Measurements from ENCODE around the gene HSBP1. TPM values are rescaled to one million over a fixed set of nuclear protein-coding genes. Genes with fewer than 3 reads are reported as not detected.

The HSBP1 gene
- total and polyA plus RNA-seq, 2 of the 8 experiments (the other 6 are each of a cell fraction or from before 2014, with no cell fraction given) = 78.4 to 219 TPM

- peaks cover 6 to 26% (median 10%) of the 10 kb centered on the region in 4 experiments for H3K4me1 ChIP-seq (replicated peaks in 1 of 4; ENCODE audit: control insufficient read depth in 3 of 4, insufficient read depth in 4 of 4, low read length in 3 of 4)
- H4K5ac ChIP-seq (ENCODE audit: insufficient read length, low read depth, low read length) = no peak overlapping the region
- H3K9ac ChIP-seq (replicated peaks in 1 of 4; ENCODE audit: extremely low read depth in 1 of 4, low read depth in 3 of 4, low read length in 3 of 4) = no peak overlapping the region
- H2BK20ac ChIP-seq (ENCODE audit: low read length) = peak overlapping the region; percentile 35; the same call in 1 of the 2 replicates
- H2BK15ac ChIP-seq (ENCODE audit: low read length) = 0 out of 2 replicates have a peak overlapping the region, but pooled peaks have one; percentile 5
- H2BK5ac ChIP-seq (ENCODE audit: low read depth, low read length) = no peak overlapping the region
- H3K79me1 ChIP-seq (ENCODE audit: low read depth, low read length) = no peaks in the 10 kb centered on the region
- H3K14ac ChIP-seq (ENCODE audit: insufficient read length) = no peak overlapping the region
- TF ChIP-seq GABPA (IDR thresholded peaks at IDR 0.05; ENCODE audit: borderline replicate concordance, insufficient read depth, low read length) = no peak
- TF ChIP-seq CBX5 (IDR thresholded peaks at IDR 0.05; ENCODE audit: low read depth, low read length) = no peak
- no peak for TF ChIP-seq KDM4A (IDR thresholded peaks at IDR 0.05; ENCODE audit: low read depth, low read length, severe bottlenecking)
- TF ChIP-seq POLR2AphosphoS5 (IDR thresholded peaks at IDR 0.05; ENCODE audit: low read depth, low read length) = no peak
- no peak for TF ChIP-seq BCL11A (IDR thresholded peaks at IDR 0.05; ENCODE audit: low read depth in 2 of 2, low read length in 2 of 2)
- no peak for TF ChIP-seq EZH2 (IDR thresholded peaks at IDR 0.05; ENCODE audit: low read depth, low read length, severe bottlenecking)
- TF ChIP-seq SAP30 (IDR thresholded peaks at IDR 0.05; ENCODE audit: insufficient read depth, insufficient replicate concordance, low read length) = no peak
- TF ChIP-seq RXRA (IDR thresholded peaks at IDR 0.05; ENCODE audit: insufficient read depth, low read depth, low read length) = no peak
- no peak for TF ChIP-seq RBBP5 (IDR thresholded peaks at IDR 0.05; ENCODE audit: borderline replicate concordance, low read depth, low read length)
- no peak for TF ChIP-seq EP300 (IDR thresholded peaks at IDR 0.05; ENCODE audit: borderline replicate concordance in 1 of 2, low read depth in 2 of 2, low read length in 2 of 2)
- TF ChIP-seq TAF1 (IDR thresholded peaks at IDR 0.05; ENCODE audit: low read depth, low read length) = no peak
- H3K4me2 ChIP-seq (ENCODE audit: insufficient read depth in 1 of 2, low read depth in 2 of 2, low read length in 2 of 2) = no peak overlapping the region
- ChIA-PET POLR2A (ENCODE audit: partially characterized antibody) (interaction anchor here (5.8 kb wide), 1 partner anchor 8 kb away, joined by 54 read pairs; no protein-coding TSS in a partner anchor), CTCF (ENCODE audit: partially characterized antibody) (interaction anchor here (1.4 to 1.5 kb wide), 2 partner anchors 9 to 17 kb away, joined by 4 read pairs; no protein-coding TSS in a partner anchor)
- no peak overlapping the region for H4K91ac ChIP-seq (replicated peaks; ENCODE audit: insufficient read length, low read length)
- FAIRE-seq (no peak), DNase-seq (ENCODE audit: low read depth in 1 of 2, low spot score in 2 of 2) (no peak)
- H3K23ac ChIP-seq (ENCODE audit: insufficient read length) = no peak overlapping the region
- no peak overlapping the region for H2AFZ ChIP-seq (ENCODE audit: low read length)
- no peaks in the 10 kb centered on the region for H3K23me2 ChIP-seq (ENCODE audit: low read depth, low read length)
- WGBS, 2 experiments (ENCODE audit: extremely low coverage in 1 of 2, insufficient coverage in 1 of 2, insufficient read length in 1 of 2, insufficient replicate concordance in 2 of 2, low coverage in 1 of 2, low lambda C conversion rate in 2 of 2, missing lambda C conversion rate in 1 of 2) = 81% methylated on average over 2 of the region's 2 CpGs; no CpG with 5 or more reads in 1 of the 2 experiments
- no peak overlapping the region for H3K56ac ChIP-seq (replicated peaks; ENCODE audit: insufficient read length, low read depth, low read length)
- H2AK5ac ChIP-seq (ENCODE audit: low read depth, low read length) = peak overlapping the region; percentile 87
- H3K79me2 ChIP-seq (ENCODE audit: control insufficient read depth in 1 of 2, insufficient read depth in 2 of 2, low read length in 2 of 2) = no peaks in the 10 kb centered on the region
- H3K4ac ChIP-seq (replicated peaks; ENCODE audit: insufficient read length, low read depth, low read length) = no peak overlapping the region
- H3K36me3 ChIP-seq (ENCODE audit: control insufficient read depth in 2 of 4, insufficient read depth in 4 of 4, low read length in 3 of 4) = no peaks in the 10 kb centered on the region
- H3K27me3 ChIP-seq (replicated peaks in 1 of 4; ENCODE audit: control insufficient read depth in 3 of 4, extremely low read depth in 1 of 4, insufficient read depth in 3 of 4, low read length in 3 of 4) = no peaks in the 10 kb centered on the region
- no peak overlapping the region; the same call in 1 of the 2 replicates for H3K18ac ChIP-seq (ENCODE audit: extremely low read depth, low read length)
- no peak overlapping the region for H3K27ac ChIP-seq (ENCODE audit: low read depth, low read length)
- H3K4me3 ChIP-seq (ENCODE audit: extremely low read depth in 1 of 4, insufficient read depth in 2 of 4, low read depth in 3 of 4, low read length in 4 of 4) = no peak overlapping the region
- peak overlapping the region; percentile 83; the same call in 1 of the 2 replicates for H2BK12ac ChIP-seq (ENCODE audit: low read depth, low read length)
- H4K20me1 ChIP-seq (replicated peaks in 1 of 2; ENCODE audit: control insufficient read depth in 1 of 2, insufficient read depth in 2 of 2, low read length in 2 of 2) = no peaks in the 10 kb centered on the region
- peaks cover 9 to 13% of the 10 kb centered on the region in 2 experiments for H3K9me3 ChIP-seq (ENCODE audit: insufficient read depth in 2 of 2, low read depth in 1 of 2, low read length in 1 of 2)
- H2BK120ac ChIP-seq (replicated peaks; ENCODE audit: low read depth, low read length) = peak overlapping the region; percentile 84
- H4K8ac ChIP-seq (ENCODE audit: extremely low read depth, insufficient read depth, low read length) = no peak overlapping the region
Observed at GRCh38 chr16:83833921-83834320, 26.1 kb downstream of the HSBP1 start.

All from H1 (cell line).